Measurements from ENCODE around the gene THSD4. TPM values are rescaled to one million over a fixed set of nuclear protein-coding genes. Genes with fewer than 3 reads are reported as not detected.

Gene THSD4
- polyA plus RNA-seq, 3 donors = 29.8 to 31.9 (median 30.7) TPM

DNA sequence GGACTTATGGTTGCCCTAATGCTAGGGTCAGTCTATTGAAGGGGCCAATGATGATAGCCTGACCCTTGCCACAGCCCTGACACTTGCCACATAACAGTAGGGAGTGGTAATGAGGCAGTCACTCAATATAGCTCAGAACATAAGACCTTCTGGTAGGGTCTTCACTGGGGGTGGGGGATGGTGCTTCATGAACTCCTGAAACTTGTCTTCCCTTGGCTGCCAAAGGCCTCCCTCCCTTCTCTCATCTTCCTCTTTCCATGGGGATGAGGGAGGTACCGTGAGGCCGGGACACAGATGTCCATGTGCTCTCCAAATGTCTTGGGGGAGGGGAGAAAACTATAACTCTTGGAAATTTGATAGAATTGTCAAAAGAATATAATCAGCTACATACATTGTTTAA is 21.1 kb upstream of the THSD4 start:
- DNase-seq = no peak

DNA sequence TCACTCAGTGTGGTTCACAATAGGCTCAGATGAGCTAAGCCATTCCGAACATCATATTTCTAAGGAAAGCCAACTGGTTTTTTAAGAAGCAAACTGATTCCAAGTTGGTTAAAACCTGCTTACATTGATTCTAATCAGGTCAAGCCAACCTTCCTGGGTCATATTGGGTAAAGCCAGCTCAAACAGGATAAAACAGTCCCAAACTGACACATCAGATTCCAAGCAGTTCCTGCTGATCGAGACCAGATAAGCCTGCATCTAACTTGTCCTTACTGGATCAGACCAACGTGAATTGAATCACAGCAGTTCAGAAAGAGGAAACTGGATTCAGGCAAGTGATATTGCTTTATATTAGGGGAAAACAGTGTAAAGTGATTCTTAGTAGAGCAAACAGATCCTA is 18.6 kb upstream of the THSD4 start:
- no peak for DNase-seq

DNA sequence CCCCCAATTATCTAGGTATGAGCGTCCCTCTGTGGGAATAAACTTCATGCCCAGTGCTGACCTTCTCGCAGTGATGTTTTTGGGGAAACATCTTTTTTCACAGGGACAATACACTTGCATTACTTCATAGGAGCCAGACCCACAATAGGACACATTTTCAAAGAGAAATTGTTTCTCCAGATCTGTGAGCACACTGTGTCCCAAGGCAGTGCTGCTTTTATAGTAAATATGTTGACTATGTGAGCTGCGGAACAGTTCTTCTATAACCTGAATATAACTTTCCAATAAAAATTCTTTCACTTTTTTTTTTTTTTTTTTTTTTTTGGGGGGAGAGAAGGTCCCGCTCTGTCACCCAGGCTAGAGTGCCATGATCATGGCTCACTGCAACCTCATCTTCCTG is 17.4 kb upstream of the THSD4 start:
- DNase-seq = no peak

DNA sequence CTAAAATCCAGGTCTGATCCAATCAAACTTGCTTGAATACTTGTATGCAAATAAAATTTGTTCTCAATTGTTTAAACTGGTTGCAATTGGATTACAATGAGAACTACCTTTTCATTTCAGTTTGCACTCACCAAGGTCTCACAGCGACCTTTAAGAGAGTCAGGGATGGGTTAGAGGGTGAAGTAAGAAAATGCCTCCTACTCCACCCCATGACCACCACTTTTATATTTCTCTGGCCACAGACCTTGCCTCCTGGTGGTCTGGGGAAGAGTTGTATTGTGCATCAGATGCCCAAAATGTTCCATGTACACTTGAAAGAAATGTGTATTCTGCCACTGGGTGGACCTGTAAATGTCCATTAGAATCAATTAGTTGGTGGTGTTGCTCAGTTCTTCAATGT is 16.4 kb upstream of the THSD4 start:
- DNase-seq = no peak

GRCh38 chr15:71103102-71103676 is 12.1 kb upstream of the THSD4 start:
- no peak for DNase-seq

DNA sequence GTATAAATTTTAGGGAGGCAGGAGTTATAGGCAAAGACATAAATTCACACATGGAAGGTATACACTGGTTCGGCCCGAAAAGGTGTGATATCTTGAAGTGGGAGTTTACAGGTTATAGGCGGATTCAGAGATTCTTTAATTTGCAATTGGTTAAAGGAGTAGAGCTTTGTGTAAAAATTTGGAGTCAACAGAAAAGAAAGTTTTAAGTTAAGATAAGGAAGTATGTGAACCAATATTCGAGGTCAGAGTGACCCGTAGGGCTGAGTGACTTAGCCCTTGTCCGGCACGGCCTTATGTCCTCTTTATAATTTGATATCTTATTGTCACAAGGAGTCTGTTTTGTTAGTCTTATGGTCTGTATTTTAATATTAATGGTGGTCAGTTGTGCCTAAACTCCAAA is 10.6 kb upstream of the THSD4 start:
- DNase-seq = no peak

- no peak for DNase-seq
These were observed 9.8 kb upstream of the THSD4 start for GRCh38 chr15:71105444-71105843.

DNA sequence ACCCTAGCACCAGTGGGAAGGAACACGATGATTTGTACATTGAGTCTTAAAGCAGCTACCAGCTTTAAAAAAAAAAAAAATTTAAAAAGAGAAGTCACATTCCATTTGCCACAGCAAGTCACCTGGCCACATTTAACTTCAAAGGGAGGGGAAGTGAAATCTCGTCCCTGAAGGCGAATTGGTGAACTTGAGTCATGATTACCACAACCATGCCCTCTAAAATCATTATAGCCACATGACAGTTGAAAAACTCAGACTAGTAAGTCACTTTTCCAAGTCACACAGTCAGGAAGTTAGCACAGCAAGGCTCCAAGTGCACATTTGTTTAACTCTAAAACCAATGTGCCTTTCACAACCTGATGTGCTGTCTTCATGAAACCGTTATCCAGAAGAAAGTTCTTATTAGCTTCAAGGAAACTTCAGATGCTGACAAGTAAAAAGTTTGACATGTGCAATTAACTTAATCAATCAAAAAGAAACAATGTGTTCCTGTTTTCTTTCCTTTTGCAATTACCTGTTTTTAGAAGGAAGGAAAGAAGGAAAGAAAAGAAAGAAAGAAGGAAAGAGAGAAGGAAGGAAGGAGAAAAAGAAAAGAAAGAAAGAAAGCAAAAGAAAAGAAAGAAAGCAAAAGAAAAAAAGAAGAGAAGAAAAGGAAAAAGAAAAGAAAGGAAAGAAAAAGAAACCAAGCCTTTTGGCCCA is 8.3 kb upstream of the THSD4 start:
- DNase-seq = no peak

- no peak for DNase-seq
These were observed 7.8 kb upstream of the THSD4 start for GRCh38 chr15:71107501-71107815.

DNA sequence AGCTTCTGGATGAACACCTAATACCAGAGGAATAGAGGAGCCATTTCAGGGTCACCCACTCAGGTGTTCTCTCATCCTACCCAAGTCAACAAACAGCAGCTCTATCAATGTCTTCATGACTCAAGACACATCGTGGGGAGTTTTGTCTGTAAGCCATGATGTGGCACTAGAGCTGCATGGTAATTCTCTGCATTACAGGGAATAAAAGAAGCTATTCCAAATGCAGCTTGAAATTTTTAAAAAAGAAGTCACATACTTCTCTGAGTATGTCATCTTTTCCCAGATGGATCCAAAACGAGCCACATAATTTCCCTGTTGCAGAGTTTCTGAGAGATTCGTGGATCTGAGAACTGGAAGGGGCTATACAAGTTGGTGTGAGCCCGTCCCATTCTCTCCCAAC is 6.1 kb upstream of the THSD4 start:
- no peak for DNase-seq

DNA sequence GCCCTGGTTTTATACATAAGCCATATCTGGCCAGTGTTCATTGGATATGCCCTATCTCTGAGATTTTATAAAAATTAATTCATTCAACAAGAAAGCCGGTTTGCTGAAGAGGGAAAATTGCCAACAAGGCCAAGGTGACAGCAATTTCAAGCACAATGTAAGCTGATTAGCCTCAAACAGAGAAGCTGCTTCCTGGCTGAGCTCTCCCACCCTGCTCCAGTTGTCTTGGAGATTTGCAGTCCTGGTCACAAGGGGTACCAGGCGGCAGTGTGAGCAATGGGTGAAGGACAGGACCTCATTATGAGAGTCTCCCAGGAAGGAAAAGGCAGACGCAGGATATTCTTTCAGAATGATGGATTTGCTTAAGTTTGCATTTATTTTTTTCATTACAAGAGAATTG is 5.4 kb upstream of the THSD4 start:
- DNase-seq = no peak

DNA sequence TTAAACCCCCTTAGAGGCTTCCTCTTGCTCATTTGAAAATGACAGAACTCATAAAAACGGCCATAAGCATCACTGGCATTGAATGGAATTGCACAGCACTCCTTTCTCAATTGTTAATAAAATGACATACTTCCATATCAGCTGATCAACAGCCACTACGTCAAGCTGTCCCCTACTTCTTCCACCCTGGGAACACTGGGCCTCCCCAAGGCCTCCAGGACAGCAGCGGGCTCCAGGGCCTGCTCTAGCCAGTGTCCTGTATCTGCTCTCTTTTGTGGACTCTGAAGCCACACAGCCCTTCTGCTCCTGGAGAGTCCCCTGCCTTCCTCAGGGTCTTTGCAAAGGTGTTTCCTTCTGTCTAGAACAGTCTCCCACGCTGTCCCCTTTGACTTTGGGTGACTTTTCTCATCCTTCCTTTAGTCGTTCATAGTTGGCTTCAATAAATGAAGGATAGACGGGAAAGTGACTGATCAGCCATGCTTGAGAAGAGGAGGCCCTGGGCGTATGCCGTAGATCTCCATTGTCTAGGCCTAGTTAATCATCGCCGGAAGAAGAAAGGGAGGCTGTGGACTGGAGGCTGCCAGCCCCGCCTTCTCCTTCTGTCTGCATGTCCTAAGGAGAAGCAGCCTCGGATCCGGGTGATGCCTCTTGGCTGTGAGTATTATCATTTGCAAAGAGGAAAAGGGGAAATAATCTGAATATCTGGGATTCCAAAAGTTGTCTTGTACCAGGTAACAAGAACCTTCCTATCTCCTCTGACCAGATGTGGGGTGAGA is 4.7 kb upstream of the THSD4 start:
- no peak for DNase-seq

DNA sequence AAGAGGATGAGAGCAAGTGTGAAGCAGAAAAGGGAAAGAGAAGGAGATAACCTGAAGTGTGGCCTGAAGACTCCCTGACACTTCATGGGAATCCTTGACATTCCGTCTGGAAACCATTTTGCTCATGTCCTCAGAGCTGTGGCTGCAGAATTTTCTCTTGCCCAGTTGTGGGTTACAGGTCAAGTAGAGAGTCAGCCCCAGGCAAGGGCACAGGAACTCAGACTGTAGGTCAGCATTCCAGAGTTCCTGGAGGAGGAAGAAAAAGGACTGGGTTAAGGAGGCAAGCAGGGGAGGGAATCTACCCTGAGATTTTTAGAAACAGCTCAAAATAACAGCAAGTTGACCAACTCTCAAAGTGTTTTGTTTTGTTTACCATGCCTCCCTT is 4.1 kb upstream of the THSD4 start:
- no peak for DNase-seq

DNA sequence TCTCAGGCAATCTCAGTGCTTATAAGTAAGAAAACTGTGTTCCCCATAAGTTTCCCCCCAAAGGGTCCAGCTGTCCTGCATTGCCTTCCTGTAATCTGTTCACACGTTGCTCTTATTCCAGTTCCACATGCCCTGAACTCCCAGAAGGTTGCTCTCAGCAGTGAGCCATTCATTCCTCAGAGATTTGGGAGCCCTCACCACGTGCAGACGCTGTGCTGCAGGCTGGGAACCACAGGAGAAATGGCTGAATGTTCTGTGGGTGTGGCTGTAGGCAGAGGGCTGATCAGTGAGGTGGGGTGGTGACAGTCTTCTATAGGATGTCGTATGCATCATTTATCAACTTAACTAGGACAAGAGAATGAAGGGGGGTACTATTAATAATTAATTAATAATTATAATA is 3.3 kb upstream of the THSD4 start:
- DNase-seq = no peak

- DNase-seq = no peak
These were observed 2.8 kb upstream of the THSD4 start for GRCh38 chr15:71112429-71112828.

DNA sequence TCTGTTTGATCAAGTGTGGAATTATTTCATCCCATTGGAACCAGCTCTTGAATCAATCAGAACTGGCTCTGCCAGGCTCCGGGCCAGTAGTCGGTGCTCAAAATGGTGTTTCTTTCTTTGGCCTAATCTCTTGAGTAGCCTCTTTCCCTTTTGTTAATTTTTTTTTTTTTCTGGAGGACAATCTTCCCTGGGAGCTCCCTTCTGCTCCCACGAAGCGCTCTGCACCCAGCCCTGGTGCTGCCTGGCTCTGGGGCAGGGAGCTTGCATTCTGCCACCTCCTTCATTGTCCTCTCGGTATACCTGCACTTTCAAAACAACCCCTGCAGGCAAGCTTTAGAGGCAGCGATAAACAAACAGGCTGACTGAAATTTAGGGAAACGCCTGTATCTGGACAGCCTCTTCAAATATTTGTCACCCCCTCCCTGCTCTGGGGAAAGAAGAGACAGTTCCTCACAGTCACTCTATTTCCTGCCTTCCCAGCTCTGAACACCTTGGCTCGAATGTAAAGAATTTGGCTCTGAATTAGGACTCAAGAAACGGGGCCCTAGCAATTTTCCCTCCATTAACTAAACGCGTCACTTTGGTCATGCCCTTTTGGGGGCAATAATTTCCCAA is 1.1 kb upstream of the THSD4 start:
- no peak for DNase-seq

DNA sequence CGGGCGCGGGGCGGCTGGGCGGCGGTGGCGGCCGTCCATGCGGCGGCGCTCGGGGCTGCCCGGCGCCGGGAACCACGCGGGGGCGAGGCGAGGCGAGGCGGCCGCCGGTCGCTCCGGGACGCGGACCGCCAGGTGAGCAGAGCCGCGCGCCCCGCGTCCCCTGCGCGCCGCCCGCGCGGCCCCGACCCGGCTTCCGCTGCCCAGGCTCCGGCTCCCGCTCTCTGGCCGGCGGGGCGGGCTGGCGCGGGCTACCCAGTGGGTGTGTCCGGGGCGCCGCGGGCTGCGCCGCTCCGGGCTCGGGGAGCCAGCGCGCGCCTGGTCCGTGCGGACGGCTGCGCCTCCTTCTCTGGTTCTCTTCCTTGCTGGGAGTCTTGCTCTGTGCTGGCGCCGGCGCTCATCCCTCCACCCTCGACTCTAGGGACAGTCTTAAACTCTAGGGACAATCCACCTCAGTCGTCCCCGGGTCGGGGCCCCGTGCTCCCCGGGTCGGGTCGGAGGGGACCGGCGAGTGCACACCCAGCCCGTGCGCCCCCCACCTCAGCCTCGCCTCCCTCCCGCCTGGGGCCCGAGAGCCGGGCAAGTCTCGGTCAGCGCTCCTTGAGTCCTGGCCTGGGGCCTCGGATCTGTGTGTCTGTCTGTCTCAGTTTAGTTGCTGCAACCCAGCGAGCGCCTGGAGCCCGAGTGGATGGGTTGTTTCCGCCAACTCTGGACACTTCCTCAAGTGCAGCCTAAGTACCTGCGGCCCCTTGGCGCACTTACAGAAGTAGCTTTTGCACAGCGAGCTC is 488 bp downstream of the THSD4 start:
- no peak for DNase-seq

GRCh38 chr15:71116366-71116765 is 1.1 kb downstream of the THSD4 start:
- no peak for DNase-seq

- no peak for DNase-seq
These were observed 1.7 kb downstream of the THSD4 start for GRCh38 chr15:71116942-71117341.

GRCh38 chr15:71117714-71118305 is 2.5 kb downstream of the THSD4 start:
- no peak for DNase-seq

GRCh38 chr15:71118345-71118744 is 3.1 kb downstream of the THSD4 start:
- DNase-seq = no peak
